Right lobe of liver (tissue), 4 donors: Measurements from ENCODE around the gene WDR27.

ENCODE experiments used
- POLR2A ChIP-seq: fragments of 450-650 bp; IDR thresholded peaks from one replicate; pipeline ENCODE4 v1.6.1; 2017; ENCODE audit warnings: antibody characterized with exemption, mild to moderate bottlenecking
- TF ChIP-seq, protein P1 (sequence below), 4 donors: fragments of 200-600 bp in 3 of 4; fragments of 450-650 bp in 1 of 4; IDR thresholded peaks; one replicate each; pipeline versions ENCODE4 v1.5.1 to v1.8.0; 2016 to 2022; ENCODE audit warnings: antibody characterized with exemption in 4 of 4, mild to moderate bottlenecking in 2 of 4
- donor health status: DM: no; HTN: no; CAD: no.
- donor health status: DM: no; HTN: no; CAD: no.
- donor health status: DM: no; HTN: yes; CAD: no.

DNA sequence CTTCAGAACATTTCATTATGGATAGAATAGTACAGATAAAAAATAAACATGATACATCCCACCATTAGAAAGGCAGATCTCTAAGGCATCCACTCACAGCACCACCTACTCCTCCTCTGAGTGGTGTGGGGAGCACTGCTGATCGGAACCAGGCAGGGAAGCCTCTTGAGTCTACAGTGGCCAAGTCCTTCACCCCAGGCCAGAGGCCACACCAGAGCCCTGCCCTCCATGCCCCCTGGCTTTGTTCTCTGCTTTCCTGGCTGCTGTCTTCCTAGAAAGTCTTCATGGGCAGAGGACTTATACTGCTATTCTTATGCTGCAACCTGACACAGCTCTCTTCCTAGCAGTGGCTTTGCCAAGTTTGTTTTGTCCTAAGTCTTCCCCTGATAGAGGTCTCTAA is 246.4 kb downstream of the WDR27 start:
- TF ChIP-seq, protein P1, sequence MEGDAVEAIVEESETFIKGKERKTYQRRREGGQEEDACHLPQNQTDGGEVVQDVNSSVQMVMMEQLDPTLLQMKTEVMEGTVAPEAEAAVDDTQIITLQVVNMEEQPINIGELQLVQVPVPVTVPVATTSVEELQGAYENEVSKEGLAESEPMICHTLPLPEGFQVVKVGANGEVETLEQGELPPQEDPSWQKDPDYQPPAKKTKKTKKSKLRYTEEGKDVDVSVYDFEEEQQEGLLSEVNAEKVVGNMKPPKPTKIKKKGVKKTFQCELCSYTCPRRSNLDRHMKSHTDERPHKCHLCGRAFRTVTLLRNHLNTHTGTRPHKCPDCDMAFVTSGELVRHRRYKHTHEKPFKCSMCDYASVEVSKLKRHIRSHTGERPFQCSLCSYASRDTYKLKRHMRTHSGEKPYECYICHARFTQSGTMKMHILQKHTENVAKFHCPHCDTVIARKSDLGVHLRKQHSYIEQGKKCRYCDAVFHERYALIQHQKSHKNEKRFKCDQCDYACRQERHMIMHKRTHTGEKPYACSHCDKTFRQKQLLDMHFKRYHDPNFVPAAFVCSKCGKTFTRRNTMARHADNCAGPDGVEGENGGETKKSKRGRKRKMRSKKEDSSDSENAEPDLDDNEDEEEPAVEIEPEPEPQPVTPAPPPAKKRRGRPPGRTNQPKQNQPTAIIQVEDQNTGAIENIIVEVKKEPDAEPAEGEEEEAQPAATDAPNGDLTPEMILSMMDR (IDR thresholded peaks at IDR 0.05) = no peak
- no peak for TF ChIP-seq POLR2A
